PC-3 (cell line): ENCODE results near the gene SCUBE1. TPM values are rescaled to one million over a fixed set of nuclear protein-coding genes. Genes with fewer than 3 reads are reported as not detected.
"Not testable (repeated sequence)": the region's sequence is repeated elsewhere in the genome, so short reads cannot be mapped to it uniquely, and the experiment has no call there.

ENCODE experiments used
- ATAC-seq: fragments of 200-7000 bp; cut with Tn5 transposase; 2 replicates; pipeline ENCODE4 v1.9.1; 2020; ENCODE audit warnings: mild to moderate bottlenecking, moderate library complexity
- BruUV-seq: library from RNA; stranded (reverse); fragments of 400-500 nt; replicated peaks from 2 replicates; lab custom pipeline; 2021; lab: Mats Ljungman, UMichigan
- CTCF ChIA-PET: fragments of 300-600 bp; sonication (Branson Sonifier 250); formaldehyde crosslinking; loops from one replicate; lab custom pipeline; 2022; ENCODE audit warnings: antibody characterized with exemption; lab: Charles Lee
- POLR2A ChIA-PET: fragments of 300-600 bp; sonication (Branson Sonifier 250); formaldehyde crosslinking; loops from one replicate; lab custom pipeline; 2022; ENCODE audit warnings: antibody characterized with exemption; ENCODE audit not compliant: unreplicated experiment; lab: Charles Lee
- DNase-seq: peaks from one replicate; pipeline ENCODE4 v3.0.0-alpha.2; 2015
- H2AFZ ChIP-seq: fragments of 300-600 bp; sonication (generic); 2 replicates; pipeline ENCODE4 v1.6.0; 2016; ENCODE audit warnings: antibody characterized with exemption, low read length
- H3F3A ChIP-seq: fragments of 300-600 bp; sonication (generic); one replicate; pipeline ENCODE4 v1.6.0; 2017; ENCODE audit warnings: antibody characterized with exemption, low read length, control low read depth, mild to moderate bottlenecking; ENCODE audit not compliant: unreplicated experiment
- H3K27ac ChIP-seq: fragments of 300-600 bp; sonication (generic); 2 replicates; pipeline ENCODE4 v1.5.1; 2016; ENCODE audit warnings: mild to moderate bottlenecking, low read length
- H3K27me3 ChIP-seq: fragments of 300-600 bp; sonication (generic); 2 replicates; pipeline ENCODE4 v1.6.1; 2016; ENCODE audit warnings: low read length, mixed read lengths
- H3K36me3 ChIP-seq: fragments of 300-600 bp; sonication (generic); 2 replicates; pipeline ENCODE4 v1.6.1; 2016; ENCODE audit warnings: low read depth, mixed run types, low read length, mixed read lengths
- H3K4me1 ChIP-seq: fragments of 300-600 bp; sonication (generic); 2 replicates; pipeline ENCODE4 v1.5.1; 2016; ENCODE audit warnings: low read length; ENCODE audit not compliant: insufficient read depth
- H3K4me2 ChIP-seq: fragments of 300-600 bp; sonication (generic); 2 replicates; pipeline ENCODE4 v1.6.0; 2016; ENCODE audit warnings: low read length
- H3K4me3 ChIP-seq: fragments of 300-600 bp; sonication (generic); 2 replicates; pipeline ENCODE4 v1.5.1; 2016; ENCODE audit warnings: mild to moderate bottlenecking, low read length, mixed read lengths
- H3K79me2 ChIP-seq: fragments of 300-600 bp; sonication (generic); 2 replicates; pipeline ENCODE4 v1.6.1; 2017; ENCODE audit warnings: low read length, mixed read lengths
- H3K9ac ChIP-seq: fragments of 300-600 bp; sonication (generic); 2 replicates; pipeline ENCODE4 v1.6.0; 2016; ENCODE audit warnings: mild to moderate bottlenecking, low read length
- H3K9me2 ChIP-seq: fragments of 300-600 bp; sonication (generic); replicated peaks from 2 replicates; pipeline ENCODE4 v1.6.1; 2016; ENCODE audit warnings: mixed run types, low read length, mixed read lengths
- H3K9me3 ChIP-seq: fragments of 300-600 bp; sonication (generic); 2 replicates; pipeline ENCODE4 v1.6.1; 2016; ENCODE audit warnings: low read length, mixed read lengths
- H4K20me1 ChIP-seq: fragments of 300-600 bp; sonication (generic); 2 replicates; pipeline ENCODE4 v1.6.1; 2016; ENCODE audit warnings: low read length, mixed read lengths
- CTCF ChIP-seq: fragments of 300-600 bp; sonication (generic); conservative IDR thresholded peaks from 2 replicates; pipeline ENCODE4 v1.5.1; 2017; ENCODE audit warnings: antibody characterized with exemption, low read depth, mild to moderate bottlenecking, low read length
- EZH2 ChIP-seq: fragments of 300-600 bp; sonication (generic); IDR thresholded peaks from one replicate; pipeline ENCODE4 v1.6.1; 2017; ENCODE audit warnings: antibody characterized with exemption, mild to moderate bottlenecking, low read length; ENCODE audit not compliant: unreplicated experiment
- EZH2phosphoT487 ChIP-seq: fragments of 300-600 bp; sonication (generic); IDR thresholded peaks from 2 replicates; pipeline ENCODE4 v1.6.1; 2018; ENCODE audit warnings: mild to moderate bottlenecking, antibody characterized with exemption, low read length, borderline replicate concordance
- intact Hi-C: fragments of 100-400 bp; cut with micrococcal nuclease; formaldehyde crosslinking; loops from 2 replicates; pipeline ENCODE4 v1.9.0; 2023
- total RNA-seq: library from RNA; depleted of rRNA; stranded (reverse); fragments of >200 nt; gene quantifications from 2 replicates; pipeline ENCODE4 v1.2.3, GENCODE V29; 2014

Gene SCUBE1
- total RNA-seq, 1 experiment from 2014 or later: not detected

- Histone ChIP-seq H2AFZ (no peak overlapping the region), H3K9ac (no peak overlapping the region), H3F3A (no peaks in the 10 kb centered on the region), H3K27ac (no peak overlapping the region), H3K4me1 (no peaks in the 10 kb centered on the region), H3K36me3 (no peaks in the 10 kb centered on the region), H3K4me2 (no peak overlapping the region), H3K79me2 (no peaks in the 10 kb centered on the region), H4K20me1 (no peaks in the 10 kb centered on the region), H3K9me3 (no peaks in the 10 kb centered on the region), H3K27me3 (no peaks in the 10 kb centered on the region), H3K9me2 (no peaks in the 10 kb centered on the region), H3K4me3 (no peak overlapping the region)
- ATAC-seq (no peak), DNase-seq (no peak)
- BruUV-seq: no TSS peak
- TF ChIP-seq CTCF: no peak
- TF ChIP-seq EZH2phosphoT487: no peak
- TF ChIP-seq EZH2: no peak
- POLR2A ChIA-PET: no interaction called here
- intact Hi-C loops: no loop called here
- CTCF ChIA-PET: no interaction called here
These were observed 55.7 kb downstream of the SCUBE1 start for GRCh38 chr22:43287441-43287840.

- Histone ChIP-seq H3K9ac (no peak overlapping the region), H3K27ac (no peak overlapping the region), H2AFZ (no peak overlapping the region), H3K9me2 (no peaks in the 10 kb centered on the region), H3F3A (no peaks in the 10 kb centered on the region), H3K9me3 (no peaks in the 10 kb centered on the region), H3K4me3 (no peak overlapping the region), H3K27me3 (no peaks in the 10 kb centered on the region), H3K4me1 (no peaks in the 10 kb centered on the region), H3K79me2 (no peaks in the 10 kb centered on the region), H3K36me3 (no peaks in the 10 kb centered on the region), H4K20me1 (no peaks in the 10 kb centered on the region), H3K4me2 (no peak overlapping the region)
- ChIA-PET POLR2A (no interaction called here), CTCF (no interaction called here)
- no TSS peak for BruUV-seq
- no peak for DNase-seq
- intact Hi-C loops: no loop called here
- TF ChIP-seq CTCF (no peak), EZH2 (no peak), EZH2phosphoT487 (no peak)
- no peak for ATAC-seq
These were observed 61.8 kb downstream of the SCUBE1 start for GRCh38 chr22:43281394-43281793.

- H3K9ac ChIP-seq, H4K20me1 ChIP-seq, H3F3A ChIP-seq, H3K4me2 ChIP-seq, H3K27ac ChIP-seq, H3K4me3 ChIP-seq, CTCF ChIA-PET, H3K9me2 ChIP-seq, H3K9me3 ChIP-seq, H3K36me3 ChIP-seq, intact Hi-C loops, H2AFZ ChIP-seq, BruUV-seq, POLR2A ChIA-PET, H3K27me3 ChIP-seq, H3K4me1 ChIP-seq, DNase-seq, ATAC-seq, H3K79me2 ChIP-seq: not testable (repeated sequence)
These were observed 62.7 kb downstream of the SCUBE1 start for GRCh38 chr22:43280523-43280886.
